Activated gamma-delta T cell treated with Interleukin-2 at 50 U/mL for 16 hours (primary cell): ENCODE measurements around the gene CNOT1.
"Not testable (repeated sequence)": the region's sequence is repeated elsewhere in the genome, so short reads cannot be mapped to it uniquely, and the experiment has no call there.

Experiments used
- DNase-seq: peaks from one replicate; pipeline ENCODE4 v3.0.0-alpha.2; 2020

The CNOT1 gene

DNA sequence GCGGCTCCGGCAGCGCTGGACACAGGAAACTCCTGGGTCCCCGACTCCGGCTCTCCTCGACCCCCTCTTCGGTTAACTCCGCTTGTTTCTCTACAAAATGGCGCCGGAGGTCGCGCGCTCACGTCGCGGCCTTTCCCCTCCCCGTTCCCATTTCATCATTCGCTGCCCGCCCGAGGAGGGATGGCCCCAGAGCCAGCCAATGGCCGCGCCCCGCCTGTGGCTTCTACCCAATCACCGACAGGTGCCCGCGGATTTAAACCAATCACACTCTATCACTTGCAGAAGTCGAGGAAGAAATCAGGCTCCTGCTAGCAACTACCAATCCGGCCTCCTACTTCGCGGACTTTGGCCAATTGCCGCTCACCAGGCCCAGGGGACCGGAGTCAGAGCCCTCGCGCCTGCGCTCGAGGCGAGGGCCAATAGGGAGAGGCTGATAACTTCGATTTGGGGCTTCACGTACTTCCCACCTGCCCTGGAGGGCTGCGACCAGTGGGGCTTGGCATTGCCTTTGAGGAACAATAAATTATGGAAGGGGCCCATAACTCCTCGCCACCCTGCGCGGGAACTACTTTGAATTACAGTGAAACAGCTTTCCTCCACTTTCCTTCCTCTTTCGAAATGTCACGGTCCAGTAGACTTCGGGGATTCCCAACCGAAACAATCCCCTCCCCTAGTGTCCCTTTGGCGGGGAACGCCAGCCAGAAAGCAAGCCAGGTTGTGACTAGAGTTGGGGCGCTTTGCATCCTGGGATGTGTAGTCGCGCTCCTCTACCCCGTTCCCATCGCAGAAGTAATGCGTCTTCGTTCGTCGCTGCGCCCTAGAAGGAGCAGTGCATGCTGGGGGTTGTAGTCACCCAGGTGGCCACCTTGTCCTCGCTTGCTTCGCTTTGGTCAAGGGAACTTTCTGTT is at the start of gene CNOT1:
CNOT1 (minus strand) TSS at position 94 of the 908 bp plus-strand sequence. CDS start 30,489 bp downstream, outside the sequence.
- peak; percentile 97 for DNase-seq

DNA sequence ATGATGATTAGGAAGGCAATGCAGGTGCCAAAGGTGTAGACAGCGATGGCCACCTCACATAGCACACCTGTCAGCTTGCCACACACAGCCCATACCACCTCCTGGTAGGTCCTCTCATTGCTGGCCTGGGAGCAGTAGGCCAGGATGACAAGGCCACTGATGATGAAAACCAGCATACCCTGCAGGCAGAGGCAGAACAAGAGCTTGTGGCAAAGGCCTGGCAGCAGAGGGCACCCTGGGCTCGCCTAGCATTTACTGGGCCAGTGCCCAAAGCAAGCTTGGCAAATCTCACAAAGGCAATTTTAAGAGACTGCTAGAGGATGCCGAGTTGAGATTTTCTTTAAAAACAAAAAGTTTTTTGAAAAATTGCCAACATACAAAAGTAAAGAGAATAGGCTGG is 49.1 kb upstream of the CNOT1 start:
- no peak for DNase-seq

DNA sequence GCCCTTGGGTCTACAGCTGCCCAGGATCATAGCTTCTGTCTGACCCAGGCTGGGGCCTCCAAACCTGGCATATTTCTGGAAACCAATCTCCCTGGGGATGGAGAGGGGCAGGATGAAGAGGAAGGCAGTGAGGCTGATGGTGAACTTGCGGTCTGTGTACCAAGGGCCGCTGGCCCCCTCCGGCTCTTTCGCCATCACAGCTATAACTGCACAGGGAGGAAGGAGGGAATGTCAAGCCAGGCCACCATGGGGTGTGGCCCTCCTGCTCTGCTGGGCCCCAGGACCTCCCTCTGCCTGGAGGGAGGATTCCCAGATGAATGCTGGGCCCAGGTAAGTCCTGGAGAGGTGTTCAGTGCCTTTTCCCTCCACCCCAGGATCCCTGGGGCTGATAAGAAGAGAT is 48.6 kb upstream of the CNOT1 start:
- DNase-seq, result no peak

DNA sequence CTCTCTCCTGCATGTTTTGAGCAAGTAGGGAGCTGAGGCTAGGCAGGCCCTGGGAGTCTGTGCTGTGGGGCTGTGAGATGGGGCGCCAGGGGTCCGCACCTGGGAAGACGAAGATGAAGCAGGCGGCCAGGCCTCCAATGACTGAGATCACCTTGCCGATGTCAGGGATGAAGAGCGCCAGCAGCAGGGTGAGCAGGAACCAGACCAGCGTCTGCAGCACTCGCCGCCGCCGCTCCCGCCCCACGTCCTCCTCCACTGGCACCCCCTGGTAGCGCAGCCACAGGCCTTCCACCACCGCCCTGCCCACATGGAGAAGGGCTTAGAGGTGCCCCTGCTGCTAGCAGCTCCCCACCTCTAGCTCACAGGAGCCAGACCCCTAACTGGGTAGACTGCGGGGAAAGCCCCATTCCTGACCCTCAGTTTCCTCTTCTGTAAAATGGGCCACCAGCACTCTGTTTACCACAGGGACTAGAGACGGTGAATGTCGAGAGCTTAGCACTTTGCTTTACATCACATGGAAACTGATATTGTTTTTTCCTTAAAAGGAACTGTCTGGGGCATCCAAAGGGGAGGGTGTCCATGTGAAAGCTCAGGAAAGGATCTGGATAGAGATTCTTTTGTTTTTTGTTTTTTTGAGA is 41.4 kb upstream of the CNOT1 start:
- no peak for DNase-seq

DNA sequence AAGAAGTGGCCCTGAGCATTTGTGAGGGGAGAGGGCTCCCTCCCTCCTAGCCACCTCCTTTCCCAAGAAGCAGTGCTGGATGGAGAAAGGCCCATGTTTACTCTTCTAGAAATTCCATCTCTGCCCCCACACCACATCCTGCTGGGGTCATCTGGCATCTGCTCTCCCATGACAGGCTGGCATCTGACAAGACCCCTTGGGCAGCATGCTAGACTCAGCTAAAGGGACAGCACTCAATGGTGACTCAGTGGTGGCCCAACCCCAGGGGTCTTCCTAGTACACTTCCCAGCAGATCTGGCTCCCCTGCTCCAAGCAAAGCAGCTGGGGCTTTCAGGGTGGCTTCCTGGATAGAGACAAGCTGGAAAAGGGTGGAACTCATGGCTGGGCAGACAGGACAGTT is 40.6 kb upstream of the CNOT1 start:
- no peak for DNase-seq

DNA sequence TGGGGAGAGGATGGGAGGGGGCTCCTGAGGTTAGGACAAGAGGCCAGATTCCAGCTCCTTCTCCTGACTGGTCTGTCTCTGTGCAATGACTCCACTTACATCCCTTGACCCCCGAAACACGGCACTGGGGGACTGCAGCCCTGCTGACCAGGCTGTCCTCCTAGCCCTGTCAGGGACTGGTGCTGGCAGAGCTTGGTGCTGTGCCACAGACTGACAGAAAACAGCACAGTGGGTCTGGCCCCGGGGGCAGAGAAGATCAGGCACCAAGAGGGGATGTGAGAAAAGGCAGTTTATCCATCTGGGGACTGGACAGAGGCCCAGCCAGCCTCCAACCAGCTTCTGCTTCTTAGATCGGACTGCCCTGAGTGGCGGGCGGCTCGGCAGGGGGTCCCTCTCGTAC is 35.6 kb upstream of the CNOT1 start:
- DNase-seq, result no peak

DNA sequence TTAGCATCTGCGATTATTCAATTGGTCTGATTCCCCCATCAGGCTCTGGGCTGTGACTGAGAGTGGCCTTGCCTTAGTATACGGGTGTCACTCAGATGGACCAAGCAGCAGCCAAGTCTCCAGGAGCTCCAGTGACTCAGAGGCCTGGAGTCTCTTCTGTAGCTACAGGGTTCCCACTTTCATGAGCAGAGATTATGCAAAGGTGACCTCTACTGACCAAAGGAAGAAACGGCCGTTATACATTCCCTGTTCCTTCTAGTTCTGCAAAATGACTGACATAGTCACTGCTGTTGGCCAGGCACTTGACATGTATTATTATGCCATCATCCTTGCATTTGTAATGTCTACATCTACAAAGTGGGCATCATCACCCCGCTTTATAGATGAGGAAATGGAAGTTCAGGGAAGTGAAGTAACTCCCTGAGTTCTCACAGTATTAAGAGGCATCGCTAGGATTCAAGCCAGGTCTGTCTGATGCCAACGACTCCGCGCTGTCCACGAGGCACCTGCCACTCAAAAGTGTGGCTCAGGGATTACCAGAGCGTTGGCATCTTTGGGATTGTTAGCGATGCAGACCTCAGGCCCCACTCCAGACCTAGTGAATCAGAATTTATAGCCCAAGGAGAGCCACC is 31.7 kb upstream of the CNOT1 start:
- DNase-seq, result no peak

DNA sequence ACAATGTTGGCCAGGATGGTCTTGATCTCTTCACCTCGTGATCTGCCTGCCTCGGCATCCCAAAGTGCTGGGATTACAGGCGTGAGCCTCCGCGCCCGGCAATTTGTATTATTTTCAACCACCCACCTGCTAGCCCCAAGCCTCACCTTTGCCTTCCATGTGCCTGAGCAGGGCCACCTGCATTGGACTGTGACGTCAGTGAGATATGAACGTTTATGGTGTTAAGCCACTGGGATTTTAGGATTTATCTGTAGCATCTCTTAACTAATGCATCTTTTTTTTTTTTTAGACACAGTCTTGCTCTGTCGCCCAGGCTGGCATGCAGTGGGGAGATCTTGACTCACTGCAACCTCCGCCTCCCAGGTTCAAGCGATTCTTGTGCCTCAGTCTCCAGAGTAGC is 30.3 kb upstream of the CNOT1 start:
- DNase-seq, result not testable (repeated sequence)

DNA sequence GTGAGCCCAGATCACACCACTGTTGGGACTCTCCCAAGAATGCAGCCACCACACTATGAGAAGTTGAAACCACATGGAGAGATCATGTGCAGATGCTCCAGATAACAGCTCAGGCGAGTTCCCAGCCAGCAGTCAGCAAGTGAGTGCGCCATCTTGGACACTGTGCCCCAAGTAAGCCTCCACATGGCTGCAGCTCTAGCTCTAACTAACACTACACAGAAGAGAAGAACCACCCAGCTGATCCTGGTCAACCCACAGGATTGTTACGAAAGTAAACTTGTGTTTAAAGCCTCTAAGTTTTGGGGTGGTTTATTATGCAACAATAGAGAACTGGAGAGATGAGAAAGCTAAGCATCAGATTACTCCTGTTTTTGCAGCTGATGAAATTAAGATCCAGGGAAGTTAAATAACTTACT is 29.2 kb upstream of the CNOT1 start:
- no peak for DNase-seq

DNA sequence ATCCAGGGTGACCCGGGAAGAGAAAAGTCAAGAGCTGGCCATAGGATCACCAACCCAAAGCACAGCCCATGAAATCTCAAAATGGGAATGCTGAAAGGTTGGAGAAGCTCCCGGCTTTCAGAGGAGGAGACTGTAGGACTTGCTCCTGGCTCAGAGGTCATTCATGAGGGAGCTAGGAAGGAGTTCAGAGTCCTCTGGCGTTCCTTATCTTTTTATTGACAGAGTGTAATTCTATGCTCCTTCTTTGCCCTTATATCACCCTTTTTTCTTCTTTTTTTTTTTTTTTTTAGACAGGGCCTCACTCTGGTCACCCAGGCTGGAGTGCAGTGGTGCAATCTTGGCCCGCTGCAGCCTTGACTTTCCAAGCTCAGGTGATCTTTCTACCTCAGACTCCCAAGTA is 27.3 kb upstream of the CNOT1 start:
- no peak for DNase-seq

DNA sequence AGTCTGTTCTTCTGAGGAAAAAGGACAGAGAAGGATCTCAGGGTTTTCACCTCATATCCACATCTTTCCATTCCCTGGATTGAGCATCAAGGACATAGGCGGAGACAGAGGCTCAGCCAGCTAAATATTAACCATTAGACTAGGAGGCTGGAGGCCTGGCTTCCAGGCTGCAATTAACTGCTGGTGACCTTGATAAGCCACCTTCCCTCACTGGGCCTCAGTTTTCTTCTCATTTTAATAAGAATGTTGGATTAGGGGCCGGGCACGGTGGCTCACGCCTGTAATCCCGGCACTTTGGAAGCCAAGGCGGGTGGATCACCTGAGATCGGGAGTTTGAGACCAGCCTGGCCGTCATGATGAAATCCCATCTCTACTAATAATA is 25.6 kb upstream of the CNOT1 start:
- no peak for DNase-seq

DNA sequence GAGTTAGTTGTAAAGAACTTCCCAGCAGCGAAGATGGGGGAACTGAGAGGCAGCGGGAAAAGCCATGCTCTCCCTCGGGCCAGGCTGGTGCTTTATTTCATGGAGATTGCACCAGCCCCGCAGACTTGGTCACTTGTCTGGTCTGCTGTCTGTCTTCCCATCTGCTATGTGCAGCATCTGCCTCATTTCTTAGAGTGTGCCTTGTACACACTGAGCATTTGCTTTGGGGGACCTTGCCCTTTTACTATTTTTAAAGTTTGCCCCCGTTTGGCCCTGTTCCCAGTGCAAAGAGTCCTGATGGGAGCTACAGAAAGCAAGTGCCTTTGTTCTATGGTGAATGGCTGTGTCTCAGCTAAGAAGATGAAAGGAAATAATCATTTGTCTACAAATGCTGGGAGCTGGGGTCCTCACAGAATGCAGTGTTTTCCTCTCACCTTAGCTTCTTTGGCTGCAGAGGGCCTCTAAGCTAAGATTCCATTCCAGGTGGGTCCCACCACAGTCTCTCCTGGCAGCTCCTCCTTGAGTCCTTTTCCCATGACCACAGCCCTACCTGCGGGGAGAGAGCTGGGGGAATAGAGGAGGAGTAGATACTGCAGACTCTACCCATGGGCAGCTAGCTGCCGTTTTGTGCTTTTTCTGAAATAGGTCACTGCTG is 25.1 kb upstream of the CNOT1 start:
- DNase-seq, result no peak

DNA sequence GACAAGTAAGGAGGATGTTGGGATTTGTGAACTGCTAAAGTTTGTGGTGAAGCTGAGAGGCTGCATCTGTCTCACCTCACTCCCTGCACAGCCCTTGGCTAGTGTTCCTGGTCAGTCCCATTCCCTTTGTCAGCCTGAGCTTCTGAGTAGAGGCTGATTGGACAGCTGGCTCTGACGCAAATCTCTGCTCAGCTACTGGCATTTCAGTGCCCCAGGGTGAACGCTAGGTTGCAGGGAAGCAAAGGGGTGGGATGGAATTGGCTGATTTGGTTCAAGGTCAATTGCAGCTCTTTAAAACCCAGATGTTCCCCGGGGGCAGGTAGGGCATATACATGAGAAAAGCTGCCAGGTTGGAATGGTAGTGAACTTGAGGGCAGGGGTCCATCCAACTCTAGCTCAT is 23.1 kb upstream of the CNOT1 start:
- DNase-seq, result no peak

DNA sequence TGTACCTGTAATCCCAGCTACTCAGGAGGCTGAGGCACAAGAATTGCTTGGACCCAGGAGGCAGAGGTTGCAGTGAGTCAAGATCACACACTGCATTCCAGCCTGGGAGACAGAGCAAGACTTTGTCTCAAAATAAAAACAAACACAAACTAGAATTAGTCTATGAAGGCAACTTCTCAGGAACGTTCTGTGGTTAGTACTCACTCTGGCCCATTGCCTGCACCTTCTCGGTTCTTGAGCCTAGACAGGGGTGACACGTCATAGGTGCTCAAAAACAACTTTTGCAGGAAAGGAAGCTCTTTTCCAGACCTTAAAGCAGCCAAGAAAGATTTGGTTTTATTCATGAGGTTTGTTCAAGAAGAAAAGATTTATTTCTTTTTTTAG is 22.3 kb upstream of the CNOT1 start:
- DNase-seq, result no peak

DNA sequence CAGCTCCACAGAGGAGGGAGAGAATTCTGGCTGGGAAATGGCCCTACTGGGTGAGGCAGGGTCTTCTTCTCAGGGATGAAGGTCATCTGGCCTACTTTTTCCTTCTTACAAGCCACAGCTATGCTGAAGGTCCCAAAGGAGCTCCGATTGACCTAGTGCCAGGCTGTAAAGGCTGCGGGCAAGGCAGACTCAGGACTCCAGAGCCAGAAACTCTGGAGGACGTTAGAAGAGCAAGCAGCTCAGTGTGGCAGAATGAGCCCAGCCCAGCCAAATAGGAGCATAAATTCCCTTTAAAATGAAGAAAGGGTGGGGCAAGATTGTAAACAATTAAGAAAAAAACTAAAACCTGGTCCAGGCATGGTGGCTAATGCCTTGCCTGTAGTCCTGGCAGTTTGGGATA is 20.1 kb upstream of the CNOT1 start:
- DNase-seq, result no peak

DNA sequence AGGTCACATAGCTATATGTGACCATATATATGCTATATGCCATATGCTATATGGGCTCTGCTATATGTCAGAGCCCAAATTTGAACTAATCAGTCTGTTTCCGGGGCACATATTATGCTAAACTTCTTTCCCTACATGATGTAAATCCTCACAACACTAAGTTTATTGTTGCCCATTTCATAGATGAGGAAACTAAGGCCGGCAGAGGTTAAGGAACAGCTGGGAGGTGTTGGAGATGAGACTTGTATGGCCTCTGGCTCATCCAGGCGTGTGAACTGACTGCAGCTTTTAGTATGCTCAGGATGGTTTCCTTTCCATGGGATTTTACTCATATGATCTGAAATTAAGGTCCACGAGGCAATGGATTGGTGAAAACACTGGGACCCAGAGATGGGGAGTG is 17.5 kb upstream of the CNOT1 start:
- no peak for DNase-seq

DNA sequence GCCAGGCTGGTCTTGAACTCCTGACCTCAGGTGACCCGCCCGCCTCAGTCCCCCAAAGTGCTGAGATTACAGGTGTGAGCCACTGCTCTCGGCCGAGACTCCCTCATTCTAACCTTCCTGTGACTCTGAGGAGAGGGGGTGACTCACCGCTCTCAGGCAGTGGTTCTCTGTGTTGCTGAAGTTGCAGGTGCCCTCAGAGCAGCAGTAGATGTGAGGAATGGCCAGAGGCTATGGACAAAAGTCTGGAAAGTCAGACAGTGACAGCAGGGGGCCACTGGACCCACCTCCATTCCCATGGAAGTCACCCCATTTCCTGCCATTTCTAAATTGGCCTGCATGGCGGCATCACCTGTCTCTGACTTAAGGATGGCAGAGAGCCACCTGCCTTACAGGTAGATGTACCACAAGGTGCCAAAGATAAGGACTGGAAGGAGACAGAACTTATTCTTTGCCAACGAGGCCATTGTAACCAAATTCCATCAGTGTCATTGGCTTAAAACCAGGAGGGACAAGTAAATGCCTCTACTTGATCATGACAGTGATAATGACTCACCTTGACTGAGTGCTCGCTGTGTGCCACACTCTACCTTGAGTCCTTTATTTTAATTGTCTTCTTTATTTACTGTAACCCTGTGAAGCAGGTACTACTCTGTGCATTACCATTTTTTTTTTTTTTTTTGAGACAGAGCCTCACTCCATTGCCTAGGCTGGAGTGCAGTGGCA is 15.3 kb upstream of the CNOT1 start:
- no peak for DNase-seq

DNA sequence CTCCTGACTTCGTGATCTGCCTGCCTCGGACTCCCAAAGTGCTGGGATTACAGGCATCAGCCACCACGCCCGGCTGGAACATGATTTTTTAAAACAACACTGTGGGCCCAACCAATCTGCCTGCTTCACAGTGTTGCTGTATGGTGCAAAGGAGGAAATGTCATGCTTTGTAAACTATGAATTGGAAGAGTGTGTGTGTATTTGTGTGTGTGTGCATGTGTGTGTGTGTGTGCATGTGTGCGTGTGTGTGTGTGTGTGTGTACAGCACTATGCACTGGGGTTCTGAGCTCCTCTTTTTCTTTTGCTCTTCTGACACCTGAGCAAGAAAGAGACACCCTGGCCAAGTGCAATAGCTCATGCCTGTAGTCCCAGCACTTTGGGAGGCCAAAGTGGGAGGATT is 14.5 kb upstream of the CNOT1 start:
- DNase-seq, result no peak

DNA sequence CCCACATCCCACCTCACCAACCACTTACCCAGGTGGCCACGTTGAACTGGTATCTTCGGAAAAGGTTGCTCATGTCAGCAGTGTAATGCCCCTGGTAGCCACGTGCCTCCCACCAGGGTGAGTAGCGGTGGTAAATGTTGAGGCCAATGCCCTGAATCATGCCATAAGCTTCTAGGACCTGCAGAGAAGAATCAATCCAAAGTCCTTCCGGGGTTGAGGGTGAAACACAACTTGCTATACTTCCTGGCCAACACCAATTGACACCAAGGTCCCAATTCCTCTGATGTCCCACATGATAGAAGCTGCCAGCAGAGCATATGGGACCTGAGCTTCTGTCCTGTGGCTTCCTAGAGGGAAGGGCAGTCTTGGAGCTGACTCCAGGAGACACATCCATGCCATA is 11.3 kb upstream of the CNOT1 start:
- no peak for DNase-seq

DNA sequence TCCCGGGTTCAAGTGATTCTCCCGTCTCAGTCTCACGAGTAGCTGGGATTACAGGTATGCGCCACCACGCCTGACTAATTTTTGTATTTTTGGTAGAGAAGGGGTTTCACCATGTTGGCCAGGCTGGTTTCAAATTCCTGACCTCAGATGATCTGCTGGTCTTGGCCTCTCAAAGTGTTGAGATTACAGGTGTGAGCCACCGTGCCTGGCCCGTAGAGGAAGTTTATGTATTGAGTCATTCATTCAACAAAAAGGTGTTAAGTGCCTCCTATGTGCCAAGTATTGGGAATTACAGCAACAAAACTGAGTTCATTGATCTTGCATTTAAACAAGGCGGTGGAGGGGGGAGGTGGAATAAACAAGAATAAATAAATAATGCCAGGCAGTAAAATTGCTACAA is 10.2 kb upstream of the CNOT1 start:
- DNase-seq, result no peak

DNA sequence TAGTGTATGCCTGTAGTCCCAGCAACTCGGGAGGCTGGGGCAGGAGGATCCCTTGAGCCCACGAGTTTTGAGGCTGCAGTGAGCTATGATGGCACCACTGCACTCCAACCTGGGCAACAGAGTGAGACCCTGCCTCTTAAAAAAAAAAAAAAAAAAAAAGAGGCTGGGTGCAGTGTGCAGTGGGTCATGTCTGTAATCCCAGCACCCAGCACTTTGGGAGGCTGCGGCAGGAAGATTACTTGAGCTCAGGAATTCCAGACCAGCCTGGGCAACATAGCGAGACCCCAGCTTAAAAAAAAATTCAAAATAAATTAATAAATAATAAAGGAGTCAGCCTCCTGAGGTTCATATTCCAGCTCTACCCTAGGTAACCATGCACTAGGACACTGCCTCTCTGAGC is 9.6 kb upstream of the CNOT1 start:
- DNase-seq, result no peak

DNA sequence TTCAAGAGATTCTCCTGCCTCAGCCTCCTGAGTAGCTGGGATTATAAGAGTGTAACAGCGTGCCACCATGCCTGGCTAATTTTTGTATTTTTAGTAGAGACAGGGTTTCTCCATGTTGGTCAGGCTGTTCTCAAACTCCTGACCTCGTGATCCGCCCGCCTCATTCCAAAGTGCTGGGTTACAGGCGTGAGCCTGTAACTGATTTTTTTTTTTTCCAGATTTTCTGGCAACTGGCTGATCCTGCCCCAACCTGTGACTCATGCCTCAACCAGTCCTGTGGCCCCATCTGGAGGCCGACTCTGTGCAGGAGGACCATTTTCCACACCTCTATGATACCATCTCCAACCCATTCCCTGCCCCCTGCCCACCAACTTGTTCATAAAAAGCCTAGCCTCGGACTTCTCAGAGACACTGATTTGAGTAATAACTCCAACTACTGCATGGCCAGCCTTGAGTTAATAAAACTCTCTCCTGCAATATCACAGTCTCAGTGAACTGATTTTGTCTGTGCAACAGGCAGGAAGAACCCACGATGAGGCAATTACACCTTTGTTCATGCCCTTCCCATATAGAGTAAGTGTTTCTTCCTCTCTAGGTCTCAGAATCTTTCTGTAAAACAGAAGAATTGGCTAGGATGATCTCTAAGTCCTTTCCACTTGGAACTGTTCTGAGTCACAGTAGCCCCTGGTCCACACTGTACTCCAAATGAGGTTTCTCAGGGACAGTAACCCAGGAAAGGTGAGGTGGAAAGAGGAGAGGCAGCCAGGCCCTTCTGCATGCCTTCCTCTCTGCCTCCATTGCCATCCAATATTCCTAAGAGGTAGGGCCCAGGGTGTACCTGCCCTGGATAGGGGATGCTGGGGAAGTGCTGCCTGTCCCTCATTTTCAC is 8.8 kb upstream of the CNOT1 start:
- no peak for DNase-seq
